Neural progenitor cell (in vitro differentiated cells): ENCODE data around the gene PTH2.
"Not testable (repeated sequence)": the region's sequence is repeated elsewhere in the genome, so short reads cannot be mapped to it uniquely, and the experiment has no call there.

Experiments
- CTCF ChIP-seq: fragments of 200-600 bp; sonication (generic); IDR thresholded peaks from 2 replicates; pipeline ENCODE4 v1.5.1; 2017; ENCODE audit warnings: antibody characterized with exemption, mild to moderate bottlenecking
- EZH2phosphoT487 ChIP-seq: fragments of 200-600 bp; sonication (generic); IDR thresholded peaks from 2 replicates; pipeline ENCODE4 v1.6.1; 2017; ENCODE audit warnings: antibody characterized with exemption

- TF ChIP-seq CTCF, EZH2phosphoT487: not testable (repeated sequence)
Measured at GRCh38 chr19:49461130-49461529, 37.9 kb upstream of the PTH2 start.
